HepG2 (cell line): ENCODE data around the gene HIBADH. TPM values are rescaled to one million over a fixed set of nuclear protein-coding genes. Genes with fewer than 3 reads are reported as not detected.

Experiments used
- ATAC-seq: fragments of 200-7000 bp; cut with Tn5 transposase; 3 replicates; pipeline ENCODE4 v1.9.1; 2020; ENCODE audit warnings: mild to moderate bottlenecking, moderate library complexity
- BruUV-seq: library from RNA; stranded (reverse); fragments of 400-500 nt; replicated peaks from 2 replicates; lab custom pipeline; 2021; lab: Mats Ljungman, UMichigan
- CTCF ChIA-PET: fragments of 300-600 bp; formaldehyde crosslinking; extraction: SDS; loops from one replicate; lab custom pipeline; 2021; ENCODE audit warnings: low total read pairs, inconsistent platforms, low intra/inter-chr PET ratio; lab: Yijun Ruan, JAX
- POLR2A ChIA-PET: fragments of 350-600 bp; sonication (Branson Sonifier 250); formaldehyde crosslinking; loops from one replicate; lab custom pipeline; 2020; ENCODE audit warnings: antibody characterized with exemption, inconsistent platforms; lab: Yijun Ruan, JAX
- DNase-seq: peaks from one replicate; pipeline ENCODE4 v3.0.0-alpha.2; 2015; ENCODE audit warnings: low spot score
- FAIRE-seq: peaks from 3 replicates; lab custom pipeline; 2011; peaks lifted over from hg19 to GRCh38; lab: Jason Lieb, UNC
- H2AFZ ChIP-seq: one replicate; pipeline ENCODE4 v1.6.1; 2011; ENCODE audit warnings: low read length, inconsistent platforms
- H3K27ac ChIP-seq: fragments of 300-600 bp; 3 replicates; pipeline ENCODE4 v1.8.0; 2011; ENCODE audit warnings: mixed run types, mild to moderate bottlenecking, mixed read lengths, low read length, inconsistent platforms; ENCODE audit not compliant: insufficient read depth; ENCODE audit errors: extremely low read length
- H3K27me3 ChIP-seq, 2 experiments: fragments of 200-600 bp in 1 of 2; 2 replicates in 1 of 2; 3 replicates in 1 of 2; pipeline versions ENCODE4 v1.6.0 to v1.8.0; 2011; ENCODE audit warnings: low read length in 2 of 2, mild to moderate bottlenecking in 2 of 2, moderate library complexity in 2 of 2, inconsistent platforms in 1 of 2; ENCODE audit not compliant: insufficient read depth in 2 of 2, control insufficient read depth in 1 of 2
- H3K36me3 ChIP-seq, 2 experiments: fragments of 200-600 bp in 1 of 2; replicated peaks in 1 of 2; 2 replicates in 1 of 2; 3 replicates in 1 of 2; pipeline versions ENCODE4 v1.5.1 to v1.8.0; 2011; ENCODE audit warnings: low read length in 2 of 2, inconsistent platforms in 1 of 2; ENCODE audit not compliant: insufficient read depth in 2 of 2, control insufficient read depth in 1 of 2
- H3K4me1 ChIP-seq: 2 replicates; pipeline ENCODE4 v1.5.1; 2012; ENCODE audit warnings: low read length, inconsistent platforms; ENCODE audit not compliant: insufficient read depth
- H3K4me2 ChIP-seq: 2 replicates; pipeline ENCODE4 v1.6.0; 2011; ENCODE audit warnings: low read depth, low read length, inconsistent platforms
- H3K4me3 ChIP-seq, 3 experiments: fragments of 200-600 bp in 1 of 3; sonication (generic), shearing (Covaris generic) in 1 of 3; replicated peaks in 1 of 3; 2 replicates each; pipeline ENCODE4 v1.5.1; 2011 to 2016; ENCODE audit warnings: low read length in 3 of 3, inconsistent platforms in 2 of 3, low read depth in 2 of 3, mild to moderate bottlenecking in 2 of 3, control low read depth in 1 of 3, mixed read lengths in 1 of 3; ENCODE audit not compliant: insufficient read depth in 1 of 3
- H3K79me2 ChIP-seq: one replicate; pipeline ENCODE4 v1.6.1; 2011; ENCODE audit warnings: low read length, inconsistent platforms; ENCODE audit not compliant: insufficient read depth
- H3K9ac ChIP-seq: 2 replicates; pipeline ENCODE4 v1.6.0; 2011; ENCODE audit warnings: mild to moderate bottlenecking, low read depth, low read length, inconsistent platforms; ENCODE audit not compliant: insufficient read depth
- H3K9me3 ChIP-seq: 2 replicates; pipeline ENCODE4 v1.5.1; 2012; ENCODE audit warnings: mild to moderate bottlenecking, low read length
- H4K20me1 ChIP-seq: 2 replicates; pipeline ENCODE4 v1.6.0; 2011; ENCODE audit warnings: inconsistent platforms, mild to moderate bottlenecking, low read length, moderate library complexity; ENCODE audit not compliant: insufficient read depth
- CEBPZ ChIP-seq: IDR thresholded peaks from 2 replicates; pipeline ENCODE4 v1.6.1; 2012; ENCODE audit warnings: low read length, improper control_type of control experiment
- CREB1 ChIP-seq, 2 experiments: fragments of 450-650 bp in 1 of 2; IDR thresholded peaks; 2 replicates each; pipeline ENCODE4 v1.6.1; 2016 to 2017; ENCODE audit warnings: control low read depth in 1 of 2, mild to moderate bottlenecking in 1 of 2, missing compliant biosample characterization in 1 of 2, missing genetic modification characterization in 1 of 2
- EP300 ChIP-seq, 3 experiments: sonication (generic) in 1 of 3; formaldehyde crosslinking in 1 of 3; IDR thresholded peaks; 2 replicates each; pipeline versions ENCODE4 v1.5.1 to v1.6.1; 2011 to 2020; ENCODE audit warnings: low read depth in 2 of 3, low read length in 2 of 3, borderline replicate concordance in 1 of 3, improper control_type of control experiment in 1 of 3, mild to moderate bottlenecking in 1 of 3, missing genetic modification reagents in 1 of 3, moderate library complexity in 1 of 3
- FOSL1 ChIP-seq: sonication (generic); formaldehyde crosslinking; IDR thresholded peaks from 2 replicates; pipeline ENCODE4 v1.9.0; 2021; ENCODE audit warnings: missing genetic modification reagents, borderline replicate concordance
- FOXC1 ChIP-seq: sonication (generic); formaldehyde crosslinking; IDR thresholded peaks from 2 replicates; pipeline ENCODE4 v1.8.0; 2022; ENCODE audit warnings: mild to moderate bottlenecking, missing genetic modification reagents, borderline replicate concordance
- JUN ChIP-seq: sonication (generic); formaldehyde crosslinking; IDR thresholded peaks from 2 replicates; pipeline ENCODE4 v1.4.0; 2020; ENCODE audit warnings: mild to moderate bottlenecking, missing genetic modification reagents
- KMT2A ChIP-seq: sonication (generic); formaldehyde crosslinking; IDR thresholded peaks from 2 replicates; pipeline ENCODE4 v1.4.0; 2020; ENCODE audit warnings: missing genetic modification reagents
- RNF219 ChIP-seq: sonication (generic); formaldehyde crosslinking; IDR thresholded peaks from 2 replicates; pipeline ENCODE4 v1.5.0; 2020; ENCODE audit warnings: mild to moderate bottlenecking, missing genetic modification reagents
- SATB2 ChIP-seq: sonication (generic); formaldehyde crosslinking; IDR thresholded peaks from 2 replicates; pipeline ENCODE4 v1.5.0; 2020; ENCODE audit warnings: missing genetic modification reagents
- SOX6 ChIP-seq, 2 experiments: fragments of 450-650 bp in 1 of 2; sonication (generic) in 1 of 2; formaldehyde crosslinking in 1 of 2; IDR thresholded peaks; 2 replicates each; pipeline versions ENCODE4 v1.4.0 to v1.6.1; 2017 to 2020; ENCODE audit warnings: antibody characterized with exemption in 1 of 2, mild to moderate bottlenecking in 1 of 2, missing genetic modification reagents in 1 of 2
- SRY ChIP-seq: sonication (generic); formaldehyde crosslinking; IDR thresholded peaks from 2 replicates; pipeline ENCODE4 v1.8.0; 2022; ENCODE audit warnings: mild to moderate bottlenecking, missing genetic modification reagents
- TBX2 ChIP-seq: sonication (generic); formaldehyde crosslinking; IDR thresholded peaks from 2 replicates; pipeline ENCODE4 v1.5.0; 2020; ENCODE audit warnings: missing genetic modification reagents, mild to moderate bottlenecking, borderline replicate concordance
- ZNF296 ChIP-seq: sonication (generic); formaldehyde crosslinking; conservative IDR thresholded peaks from 2 replicates; pipeline ENCODE4 v1.5.0; 2020; ENCODE audit warnings: mild to moderate bottlenecking, missing genetic modification reagents
- WGBS: methylation state at CpG from one replicate; pipeline ENCODE4 v1.1.6; 2017; ENCODE audit warnings: low lambda C conversion rate; 5-methylcytosine and 5-hydroxymethylcytosine counted together
- in situ Hi-C: cut with HindIII; loops from 2 replicates; pipeline ENCODE4 v1.10.0; 2017; ENCODE audit warnings: low pct_unique_long_range_greater_than_20kb; ENCODE audit not compliant: extremely low pct_ligation_motif_present
- intact Hi-C: fragments of 100-400 bp; cut with micrococcal nuclease; formaldehyde crosslinking; loops from one replicate; pipeline ENCODE4 v1.10.0; 2022; ENCODE audit not compliant: unreplicated experiment
- polyA plus RNA-seq, 8 experiments: library from polyadenylated mRNA; depleted of rRNA in 3 of 8; stranded (reverse) in 7 of 8; unstranded in 1 of 8; fragments of >200 nt; fragmentation: Illumina TruSeq in 4 of 8; extraction: Trizol in 4 of 8; gene quantifications; 2 replicates each; pipeline versions ENCODE4 v1.2.1 to v1.2.3, GENCODE V29; 2011 to 2016; ENCODE audit warnings: low read depth in 4 of 8, missing spikeins in 1 of 8, mixed read lengths in 1 of 8; ENCODE audit not compliant: insufficient read depth in 1 of 8
- total RNA-seq, 5 experiments: library from RNA; depleted of rRNA; stranded (reverse); fragments of >200 nt; fragmentation: Illumina TruSeq; extraction: Trizol; gene quantifications; 2 replicates each; pipeline ENCODE4 v1.2.3, GENCODE V29; 2016; ENCODE audit warnings: low read depth in 1 of 5

HIBADH gene
- total and polyA plus RNA-seq, 2 of the 13 experiments (the other 11 are each of a cell fraction or from before 2014, with no cell fraction given), result 49.9 to 59.5 TPM

- Histone ChIP-seq H3K4me3 (no peak overlapping the region; a peak in 1 of 6 replicates), H3K4me1 (peaks cover 41% of the 10 kb centered on the region), H3K9me3 (no peaks in the 10 kb centered on the region), H3K4me2 (peak overlapping the region; percentile 74), H3K9ac (0 out of 2 replicates have a peak overlapping the region, but pooled peaks have one; percentile 6), H3K27ac (peak overlapping the region; percentile 74), H3K79me2 (no peaks in the 10 kb centered on the region), H3K27me3 (no peaks in the 10 kb centered on the region), H3K36me3 (no peaks in the 10 kb centered on the region), H4K20me1 (no peaks in the 10 kb centered on the region), H2AFZ (peak overlapping the region; percentile 54)
- 43% methylated on average over 3 of the region's 3 CpGs for WGBS
- intact Hi-C loops, result no loop called here
- BruUV-seq, result TSS peak; percentile 68
- ATAC-seq (peak; percentile 62), DNase-seq (peak; percentile 83), FAIRE-seq (no peak)
- POLR2A ChIA-PET, result interaction anchor here (0.5 to 2.8 kb wide), 8 partner anchors 9 to 67 kb away, joined by 3 to 29 read pairs (median 6); partner anchors contain the start of genes HIBADH and TAX1BP1
- CTCF ChIA-PET, result no interaction called here
- in situ Hi-C loops, result no loop called here
- TF ChIP-seq KMT2A (CRISPR knock-in tag) (no peak), CEBPZ (no peak), FOXC1 (no peak), SRY (CRISPR knock-in tag) (no peak), JUN (CRISPR knock-in tag) (no peak), EP300 (IDR thresholded peaks at IDR 0.05; ENCODE audit: low read depth in 2 of 2, low read length in 2 of 2) (peak in 1 of 2 experiments; percentile 55; a peak in 1 of 4 replicates), EP300 (CRISPR knock-in tag; IDR thresholded peaks at IDR 0.05; ENCODE audit: borderline replicate concordance) (no peak), CREB1 (IDR thresholded peaks at IDR 0.05) (0 out of 2 replicates have a peak, but pooled peaks have one; percentile 35), CREB1 (CRISPR knock-in tag; IDR thresholded peaks at IDR 0.05) (no peak), SOX6 (IDR thresholded peaks at IDR 0.05) (no peak), SOX6 (CRISPR knock-in tag; IDR thresholded peaks at IDR 0.05) (no peak), RNF219 (CRISPR knock-in tag) (no peak), ZNF296 (CRISPR knock-in tag) (no peak), FOSL1 (CRISPR knock-in tag) (no peak), SATB2 (no peak), TBX2 (CRISPR knock-in tag) (no peak)
Observed at GRCh38 chr7:27677912-27678612, 15.4 kb upstream of the HIBADH start.
